SU-DHL-6 (cell line): ENCODE data around the gene HIVEP3.
A peak's percentile ranks its signal among the peaks of the same experiment; 100 is the strongest.

ENCODE experiments used
- H2AFZ ChIP-seq: fragments of 200-600 bp; sonication (generic); 2 replicates; pipeline ENCODE4 v1.6.1; 2014; ENCODE audit warnings: low read depth, mild to moderate bottlenecking, moderate library complexity, mixed read lengths, antibody characterized with exemption, low read length; ENCODE audit not compliant: severe bottlenecking
- H3F3A ChIP-seq: fragments of 200-600 bp; shearing (Covaris generic); 2 replicates; pipeline ENCODE4 v1.6.0; 2016; ENCODE audit warnings: antibody characterized with exemption, mild to moderate bottlenecking; ENCODE audit not compliant: insufficient read depth
- H3K27ac ChIP-seq: fragments of 200-600 bp; sonication (generic); 2 replicates; pipeline ENCODE4 v1.5.1; 2016; ENCODE audit warnings: low read depth, mild to moderate bottlenecking, low read length, moderate library complexity, mixed read lengths
- H3K27me3 ChIP-seq: fragments of 200-600 bp; sonication (generic), shearing (Covaris generic); 2 replicates; pipeline ENCODE4 v1.6.0; 2014; ENCODE audit warnings: mild to moderate bottlenecking, low read length
- H3K36me3 ChIP-seq: fragments of 200-600 bp; sonication (generic); 2 replicates; pipeline ENCODE4 v1.6.1; 2014; ENCODE audit warnings: mild to moderate bottlenecking, low read length, mixed read lengths
- H3K4me2 ChIP-seq: fragments of 300-600, 200-600 bp; shearing (Covaris generic), sonication (generic); 2 replicates; pipeline ENCODE4 v1.6.0; 2014; ENCODE audit warnings: low read length, low read depth, mild to moderate bottlenecking; ENCODE audit not compliant: poor library complexity, severe bottlenecking
- H3K4me3 ChIP-seq: fragments of 200-600 bp; sonication (generic); 2 replicates; pipeline ENCODE4 v1.5.1; 2014; ENCODE audit warnings: antibody characterized with exemption, low read length, mild to moderate bottlenecking, mixed read lengths; ENCODE audit not compliant: insufficient read depth, poor library complexity, severe bottlenecking
- H3K79me2 ChIP-seq: fragments of 200-600 bp; sonication (generic); 2 replicates; pipeline ENCODE4 v1.6.1; 2014; ENCODE audit warnings: mild to moderate bottlenecking, low read length, moderate library complexity; ENCODE audit not compliant: insufficient read depth
- H3K9ac ChIP-seq: fragments of 200-600 bp; sonication (generic); 2 replicates; pipeline ENCODE4 v1.7.0; 2014; ENCODE audit warnings: mild to moderate bottlenecking, low read length
- H3K9me2 ChIP-seq: fragments of 200-600 bp; sonication (generic); replicated peaks from 2 replicates; pipeline ENCODE4 v1.6.1; 2014; ENCODE audit warnings: low read length; ENCODE audit not compliant: insufficient read depth
- H3K9me3 ChIP-seq: fragments of 200-600 bp; sonication (generic); 2 replicates; pipeline ENCODE4 v1.6.1; 2014; ENCODE audit warnings: low read length, mixed read lengths; ENCODE audit not compliant: insufficient read depth
- H4K20me1 ChIP-seq: fragments of 200-600 bp; sonication (generic); 2 replicates; pipeline ENCODE4 v1.6.1; 2014; ENCODE audit warnings: low read depth, mild to moderate bottlenecking, antibody characterized with exemption, low read length, moderate library complexity, mixed read lengths
- CTCF ChIP-seq: fragments of 200-600 bp; sonication (generic); IDR thresholded peaks from one replicate; pipeline ENCODE4 v1.5.1; 2017; ENCODE audit warnings: antibody characterized with exemption, mild to moderate bottlenecking, low read length, moderate library complexity; ENCODE audit not compliant: insufficient read depth, poor library complexity, severe bottlenecking
- EZH2phosphoT487 ChIP-seq: fragments of 200-600 bp; sonication (generic), shearing (Covaris generic); conservative IDR thresholded peaks from 2 replicates; pipeline ENCODE4 v1.6.1; 2018; ENCODE audit warnings: mild to moderate bottlenecking, antibody characterized with exemption, low read length, moderate library complexity, mixed read lengths

The HIVEP3 gene

GRCh38 chr1:41513383-41513735 lies 405.4 kb downstream of the HIVEP3 start:
- no peak overlapping the region for H3K27ac ChIP-seq
- H3K9ac ChIP-seq = no peak overlapping the region
- no peaks in the 10 kb centered on the region for H4K20me1 ChIP-seq
- no peaks in the 10 kb centered on the region for H3K79me2 ChIP-seq
- H3F3A ChIP-seq = peaks cover 16% of the 10 kb centered on the region
- no peaks in the 10 kb centered on the region for H3K9me3 ChIP-seq
- no peaks in the 10 kb centered on the region for H3K9me2 ChIP-seq
- no peaks in the 10 kb centered on the region for H3K36me3 ChIP-seq
- TF ChIP-seq EZH2phosphoT487 = no peak
- TF ChIP-seq CTCF = peak; percentile 22
- H3K4me3 ChIP-seq = no peak overlapping the region
- no peak overlapping the region for H3K4me2 ChIP-seq
- no peak overlapping the region for H2AFZ ChIP-seq
- no peaks in the 10 kb centered on the region for H3K27me3 ChIP-seq

GRCh38 chr1:41512701-41513382 lies 405.9 kb downstream of the HIVEP3 start:
- Histone ChIP-seq H3K9me3 (no peaks in the 10 kb centered on the region), H3K79me2 (no peaks in the 10 kb centered on the region), H3K27ac (no peak overlapping the region), H3K4me3 (no peak overlapping the region), H3K36me3 (no peaks in the 10 kb centered on the region), H3K4me2 (no peak overlapping the region), H2AFZ (no peak overlapping the region), H3K27me3 (no peaks in the 10 kb centered on the region), H3K9me2 (no peaks in the 10 kb centered on the region), H3F3A (peaks cover 10% of the 10 kb centered on the region), H3K9ac (no peak overlapping the region), H4K20me1 (no peaks in the 10 kb centered on the region)
- TF ChIP-seq EZH2phosphoT487 = no peak
- no peak for TF ChIP-seq CTCF

- no peaks in the 10 kb centered on the region for H3F3A ChIP-seq
- TF ChIP-seq CTCF (no peak), EZH2phosphoT487 (no peak)
- no peaks in the 10 kb centered on the region for H3K27me3 ChIP-seq
- no peaks in the 10 kb centered on the region for H3K9me2 ChIP-seq
- no peaks in the 10 kb centered on the region for H3K79me2 ChIP-seq
- H3K27ac ChIP-seq = no peak overlapping the region
- H3K4me2 ChIP-seq = no peak overlapping the region
- no peak overlapping the region for H2AFZ ChIP-seq
- H3K4me3 ChIP-seq = no peak overlapping the region
- H4K20me1 ChIP-seq = no peaks in the 10 kb centered on the region
- H3K36me3 ChIP-seq = no peaks in the 10 kb centered on the region
- no peak overlapping the region for H3K9ac ChIP-seq
- H3K9me3 ChIP-seq = no peaks in the 10 kb centered on the region
These were observed 407.5 kb downstream of the HIVEP3 start for GRCh38 chr1:41511239-41511540.
